Sciatic nerve (tissue), 2 donors: ENCODE measurements around the gene C10orf53. TPM values are rescaled to one million over a fixed set of nuclear protein-coding genes. Genes with fewer than 3 reads are reported as not detected.

Source experiments
- ATAC-seq: fragments of 200-7000 bp; cut with Tn5 transposase; one replicate; pipeline ENCODE4 v1.9.1; 2020; ENCODE audit warnings: mild to moderate bottlenecking, moderate library complexity
- DNase-seq: peaks from one replicate; pipeline ENCODE4 v3.0.0-alpha.2; 2020; ENCODE audit warnings: low spot score
- intact Hi-C: fragments of 100-400 bp; cut with DNase I; formaldehyde crosslinking; loops from one replicate; pipeline ENCODE4 v1.14.2; 2022
- total RNA-seq: library from RNA; stranded (reverse); fragmentation: NEBNext Ultra II Directional; extraction: Animal tissue kit (Norgen Biotek cat#: 25700); gene quantifications from one replicate; pipeline ENCODE4 v1.2.1, GENCODE V29; 2021
- donor health status: DM: no; HTN: no; CAD: no.
- donor health status: DM: no; HTN: no; CAD: no.

The C10orf53 gene
- total RNA-seq, 1 donor from 2014 or later, result not detected

- intact Hi-C loops, result no loop called here
- no peak for DNase-seq
- ATAC-seq, result no peak
Measured at GRCh38 chr10:49651039-49651835, 28.2 kb upstream of the C10orf53 start.

DNA sequence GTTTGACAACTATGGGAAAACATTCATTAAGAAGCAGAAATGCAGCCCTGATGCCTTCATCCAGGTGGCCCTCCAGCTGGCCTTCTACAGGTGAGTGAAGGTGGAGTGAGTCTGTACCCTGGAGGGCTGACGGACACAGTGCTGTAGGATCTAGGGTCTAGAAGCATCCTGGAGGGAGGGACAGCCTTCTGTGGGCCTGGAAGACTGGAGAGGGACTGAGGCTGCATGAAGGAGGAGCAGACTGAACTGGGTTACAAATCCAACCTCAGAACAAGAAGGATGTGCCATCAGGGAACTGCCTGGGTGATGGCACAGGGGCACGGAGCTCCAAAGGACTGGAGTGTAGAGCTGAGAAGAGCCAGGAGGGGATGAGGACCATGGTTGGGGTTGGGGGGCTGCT lies 27.5 kb upstream of the C10orf53 start:
- DNase-seq, result no peak
- ATAC-seq, result no peak
- intact Hi-C loops, result no loop called here

GRCh38 chr10:49652421-49653272 lies 26.8 kb upstream of the C10orf53 start:
- ATAC-seq (no peak), DNase-seq (no peak)
- intact Hi-C loops, result no loop called here

- DNase-seq (no peak), ATAC-seq (no peak)
- intact Hi-C loops, result no loop called here
Measured at GRCh38 chr10:49653273-49653929, 26.1 kb upstream of the C10orf53 start.

- ATAC-seq (no peak), DNase-seq (no peak)
- intact Hi-C loops, result no loop called here
Measured at GRCh38 chr10:49654036-49654693, 25.3 kb upstream of the C10orf53 start.

DNA sequence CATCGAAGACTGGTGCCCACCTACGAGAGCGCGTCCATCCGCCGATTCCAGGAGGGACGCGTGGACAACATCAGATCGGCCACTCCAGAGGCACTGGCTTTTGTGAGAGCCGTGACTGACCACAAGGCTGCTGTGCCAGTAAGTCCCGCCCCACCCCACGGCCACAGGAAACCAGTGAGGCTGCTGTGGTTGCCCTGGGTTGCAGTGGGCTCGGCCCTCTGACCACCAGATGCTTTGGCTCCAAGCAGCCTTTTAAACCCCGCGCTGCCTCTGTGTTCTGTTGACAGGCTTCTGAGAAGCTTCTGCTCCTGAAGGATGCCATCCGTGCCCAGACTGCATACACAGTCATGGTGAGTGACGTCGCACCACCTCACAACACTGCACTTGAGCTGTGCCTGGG lies 24.4 kb upstream of the C10orf53 start:
- intact Hi-C loops, result no loop called here
- ATAC-seq (no peak), DNase-seq (no peak)

- ATAC-seq (no peak), DNase-seq (no peak)
- intact Hi-C loops, result no loop called here
Measured at GRCh38 chr10:49656845-49657493, 22.5 kb upstream of the C10orf53 start.

DNA sequence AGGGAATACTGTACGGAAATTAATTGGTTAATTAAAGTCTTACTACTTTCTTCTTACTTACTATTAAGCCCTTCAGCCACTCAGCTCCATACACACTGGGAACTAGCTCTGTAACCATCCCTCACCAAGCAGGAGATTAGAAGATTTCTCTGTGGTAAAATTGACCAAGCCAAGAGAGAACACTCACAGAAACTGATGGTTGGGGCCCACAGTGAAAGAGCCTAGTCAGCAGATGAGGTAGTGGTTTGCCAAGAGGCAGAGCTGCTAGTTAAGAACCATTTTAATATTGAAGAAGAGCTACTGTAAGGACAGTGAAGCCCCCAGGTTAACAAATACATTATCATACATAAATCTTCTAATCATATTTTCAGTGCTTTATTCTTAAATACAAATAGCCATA lies 21.8 kb upstream of the C10orf53 start:
- intact Hi-C loops, result no loop called here
- ATAC-seq, result no peak

DNA sequence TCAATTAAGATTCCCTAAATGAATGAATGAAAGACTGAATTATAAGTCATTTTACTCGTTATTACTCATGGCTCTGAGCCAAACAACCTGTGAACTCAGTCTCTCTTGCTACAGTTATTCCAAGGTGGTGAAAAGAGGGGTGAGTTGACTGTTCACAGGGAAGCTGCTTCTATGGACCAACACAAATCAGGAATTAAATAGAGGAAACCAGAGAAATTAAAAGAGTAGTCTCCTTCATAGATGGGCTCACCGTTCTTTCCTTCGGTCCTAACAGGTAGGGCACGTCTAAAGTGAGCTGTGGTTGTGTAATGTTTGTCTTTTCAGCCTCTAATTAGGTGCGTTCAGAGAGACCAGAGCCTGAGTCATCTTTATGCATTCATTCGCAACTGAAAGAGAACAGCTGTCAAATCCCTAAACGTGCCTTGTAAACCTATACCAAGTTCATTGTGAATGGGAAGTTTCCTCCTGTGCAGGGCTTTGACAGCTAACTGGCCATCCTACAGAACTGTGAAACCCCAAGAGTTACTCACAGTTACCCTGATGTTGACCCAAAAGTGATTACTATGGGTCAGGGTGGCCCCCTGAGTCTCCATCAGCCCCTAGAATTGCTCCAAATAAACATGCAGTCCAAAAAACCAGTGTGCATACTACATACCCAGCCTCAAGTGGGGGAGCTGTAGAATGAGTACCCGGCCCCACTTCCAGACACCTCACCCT lies 18.2 kb upstream of the C10orf53 start:
- intact Hi-C loops, result no loop called here
- no peak for ATAC-seq
- DNase-seq, result no peak

More for the DNA sequence above, 21.8 kb upstream of the C10orf53 start:
- DNase-seq, result no peak

- intact Hi-C loops, result no loop called here
- DNase-seq (no peak), ATAC-seq (no peak)
Measured at GRCh38 chr10:49662169-49662830, 17.2 kb upstream of the C10orf53 start.

- DNase-seq, result no peak
- intact Hi-C loops, result no loop called here
- ATAC-seq, result no peak
Measured at GRCh38 chr10:49663596-49663995, 15.9 kb upstream of the C10orf53 start.

GRCh38 chr10:49664006-49664841 lies 15.2 kb upstream of the C10orf53 start:
- intact Hi-C loops, result no loop called here
- DNase-seq (no peak), ATAC-seq (no peak)

DNA sequence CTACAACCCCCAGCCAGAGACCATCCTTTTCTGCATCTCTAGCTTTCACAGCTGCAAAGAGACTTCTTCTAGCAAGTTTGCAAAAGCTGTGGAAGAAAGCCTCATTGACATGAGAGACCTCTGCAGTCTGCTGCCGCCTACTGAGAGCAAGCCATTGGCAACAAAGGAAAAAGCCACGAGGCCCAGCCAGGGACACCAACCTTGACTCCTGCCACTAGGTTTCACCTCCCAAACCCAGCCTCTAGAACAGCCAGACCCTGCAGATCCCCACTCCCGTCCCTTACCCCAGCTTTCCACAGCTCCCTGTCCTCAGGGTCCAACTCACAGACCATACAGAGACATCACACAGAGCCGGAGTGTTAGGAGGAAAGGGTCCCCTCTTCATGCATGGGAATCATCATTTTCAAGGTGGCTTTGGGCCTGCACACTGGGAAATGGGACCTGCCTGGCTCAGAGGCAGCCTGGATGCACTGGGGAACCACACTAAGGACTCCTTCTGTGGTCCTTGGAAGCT lies 14.6 kb upstream of the C10orf53 start:
- DNase-seq, result no peak
- ATAC-seq, result no peak
- intact Hi-C loops, result no loop called here

DNA sequence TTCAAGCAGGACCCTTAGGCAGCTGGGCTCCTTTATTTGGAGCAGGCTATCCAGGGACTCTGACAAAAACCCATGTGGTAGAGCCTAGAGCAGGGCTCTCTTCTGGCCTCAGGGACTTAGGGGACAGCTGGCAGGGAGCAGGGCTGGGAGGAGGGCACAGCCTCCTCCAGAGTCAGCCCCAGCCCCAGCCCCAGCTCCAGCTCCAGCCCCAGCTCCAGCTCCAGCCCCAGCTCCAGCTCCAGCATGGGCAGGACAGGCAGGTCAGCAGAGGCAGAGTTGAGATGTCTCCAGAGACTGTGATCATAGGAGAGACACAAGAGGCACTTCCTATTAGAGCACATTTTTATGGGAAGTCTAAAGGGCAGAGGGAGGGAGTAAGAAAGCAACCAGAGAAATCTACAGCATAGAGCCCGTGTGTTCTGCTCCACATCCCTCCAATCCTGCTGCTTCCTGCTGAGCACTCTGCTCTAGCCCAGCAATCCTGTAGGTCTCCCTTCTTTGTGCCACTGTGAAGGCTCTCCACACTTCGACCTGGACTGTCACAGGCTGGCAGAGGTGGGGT lies 13.3 kb upstream of the C10orf53 start:
- DNase-seq (no peak), ATAC-seq (no peak)
- intact Hi-C loops, result no loop called here

- DNase-seq (no peak), ATAC-seq (no peak)
- intact Hi-C loops, result no loop called here
Measured at GRCh38 chr10:49666685-49667084, 12.8 kb upstream of the C10orf53 start.

DNA sequence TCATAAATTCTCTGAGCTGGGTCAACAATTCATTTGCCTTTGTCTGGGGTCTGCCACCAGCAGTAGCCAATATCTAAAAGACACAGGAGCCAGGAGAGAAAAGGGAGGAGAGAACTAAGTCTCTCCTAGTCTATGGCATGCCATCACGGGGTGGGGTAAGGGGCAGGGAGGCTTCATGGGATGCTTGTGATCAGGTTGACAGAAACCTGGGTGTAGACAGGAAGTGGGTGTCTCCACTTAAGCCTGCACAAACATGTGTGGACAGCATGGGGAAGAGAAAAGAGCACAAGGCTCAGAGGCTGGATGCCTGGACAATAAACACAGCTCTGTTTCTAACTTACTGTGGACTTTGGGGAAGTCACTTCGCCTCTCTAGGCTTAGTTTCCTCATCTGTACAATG lies 11.5 kb upstream of the C10orf53 start:
- intact Hi-C loops, result no loop called here
- DNase-seq, result no peak
- ATAC-seq, result no peak
